WTC11 (cell line): ENCODE data around the gene CTH. TPM values are rescaled to one million over a fixed set of nuclear protein-coding genes. Genes with fewer than 3 reads are reported as not detected.

Experiments
- ATAC-seq: fragments of 200-7000 bp; cut with Tn5 transposase; 2 replicates; pipeline ENCODE4 v1.10.0; 2021; ENCODE audit warnings: mild to moderate bottlenecking, moderate library complexity
- CTCF ChIA-PET: fragments of 300-600 bp; sonication (Branson Sonifier 250); formaldehyde crosslinking; loops from one replicate; lab custom pipeline; 2021; ENCODE audit warnings: antibody characterized with exemption; lab: Charles Lee
- POLR2A ChIA-PET: fragments of 350-600 bp; sonication (Branson Sonifier 250); formaldehyde crosslinking; loops from one replicate; lab custom pipeline; 2021; ENCODE audit warnings: antibody characterized with exemption; lab: Charles Lee
- DNase-seq: peaks from one replicate; pipeline ENCODE4 v3.0.0; 2021; ENCODE audit warnings: low spot score
- H3K27ac Mint-ChIP-seq: 2 replicates; pipeline ENCODE4 v1.8.0; 2021; ENCODE audit warnings: mixed read lengths
- H3K27me3 Mint-ChIP-seq: 2 replicates; pipeline ENCODE4 v1.8.0; 2021; ENCODE audit warnings: low read depth, mild to moderate bottlenecking, moderate library complexity, mixed read lengths
- H3K36me3 Mint-ChIP-seq: 2 replicates; pipeline ENCODE4 v1.8.0; 2021; ENCODE audit warnings: mixed read lengths
- H3K4me1 Mint-ChIP-seq: 2 replicates; pipeline ENCODE4 v1.8.0; 2022; ENCODE audit warnings: mixed read lengths
- H3K4me3 Mint-ChIP-seq: 2 replicates; pipeline ENCODE4 v1.8.0; 2021; ENCODE audit warnings: mild to moderate bottlenecking, moderate library complexity, mixed read lengths
- H3K9me3 Mint-ChIP-seq: 2 replicates; pipeline ENCODE4 v1.8.0; 2021; ENCODE audit warnings: mixed read lengths
- ESRRA ChIP-seq: sonication (generic); formaldehyde crosslinking; IDR thresholded peaks from 2 replicates; pipeline ENCODE4 v1.8.1; 2022; ENCODE audit warnings: mild to moderate bottlenecking, missing genetic modification reagents, borderline replicate concordance
- MXD4 ChIP-seq: fragments of 250-450 bp; sonication (Bioruptor Pico); IDR thresholded peaks from 2 replicates; pipeline ENCODE4 v1.8.0; 2021; ENCODE audit warnings: mild to moderate bottlenecking, moderate library complexity, borderline replicate concordance
- NFE2L1 ChIP-seq: sonication (generic); formaldehyde crosslinking; IDR thresholded peaks from 2 replicates; pipeline ENCODE4 v1.8.1; 2023; ENCODE audit warnings: missing genetic modification reagents
- NR1H2 ChIP-seq: sonication (generic); formaldehyde crosslinking; IDR thresholded peaks from 2 replicates; pipeline ENCODE4 v1.9.0; 2021; ENCODE audit warnings: mild to moderate bottlenecking, moderate library complexity, missing genetic modification reagents
- PRRX2 ChIP-seq: fragments of 250-450 bp; sonication (Bioruptor Pico); IDR thresholded peaks from 2 replicates; pipeline ENCODE4 v1.8.0; 2021; ENCODE audit warnings: mild to moderate bottlenecking
- RORB ChIP-seq: fragments of 250-450 bp; sonication (Bioruptor Pico); IDR thresholded peaks from 2 replicates; pipeline ENCODE4 v1.9.0; 2021; ENCODE audit warnings: mild to moderate bottlenecking
- SMAD4 ChIP-seq: sonication (generic); formaldehyde crosslinking; IDR thresholded peaks from 2 replicates; pipeline ENCODE4 v1.8.0; 2022; ENCODE audit warnings: mild to moderate bottlenecking, missing genetic modification reagents
- SOX15 ChIP-seq: fragments of 250-450 bp; sonication (Bioruptor Pico); IDR thresholded peaks from 2 replicates; pipeline ENCODE4 v1.9.0; 2021; ENCODE audit warnings: mild to moderate bottlenecking
- TEAD4 ChIP-seq: sonication (generic); formaldehyde crosslinking; IDR thresholded peaks from 2 replicates; pipeline ENCODE4 v1.8.0; 2022; ENCODE audit warnings: mild to moderate bottlenecking, missing genetic modification reagents
- USF1 ChIP-seq: sonication (generic); formaldehyde crosslinking; IDR thresholded peaks from 2 replicates; pipeline ENCODE4 v1.8.0; 2022; ENCODE audit warnings: mild to moderate bottlenecking, missing genetic modification reagents
- ZNF219 ChIP-seq: sonication (generic); formaldehyde crosslinking; IDR thresholded peaks from 2 replicates; pipeline ENCODE4 v1.8.0; 2023; ENCODE audit warnings: missing genetic modification reagents, mild to moderate bottlenecking, borderline replicate concordance
- total RNA-seq: library from RNA; stranded (reverse); gene quantifications from 3 replicates; pipeline ENCODE4 v1.2.3, GENCODE V29; 2021
- TF ChIP-seq, protein P1 (sequence below): sonication (generic); formaldehyde crosslinking; IDR thresholded peaks from 2 replicates; pipeline ENCODE4 v1.8.0; 2023; ENCODE audit warnings: missing genetic modification reagents, mild to moderate bottlenecking, borderline replicate concordance
- TF ChIP-seq, protein P2 (sequence below): sonication (generic); formaldehyde crosslinking; IDR thresholded peaks from 2 replicates; pipeline ENCODE4 v1.8.0; 2022; ENCODE audit warnings: mild to moderate bottlenecking, missing genetic modification reagents
- TF ChIP-seq, protein P3 (sequence below): fragments of 250-450 bp; sonication (Bioruptor Pico); conservative IDR thresholded peaks from 2 replicates; pipeline ENCODE4 v1.9.0; 2021; ENCODE audit warnings: mild to moderate bottlenecking
- TF ChIP-seq, protein P4 (sequence below): sonication (generic); formaldehyde crosslinking; IDR thresholded peaks from 2 replicates; pipeline ENCODE4 v1.8.1; 2022; ENCODE audit warnings: mild to moderate bottlenecking, missing genetic modification reagents, moderate library complexity, borderline replicate concordance
- TF ChIP-seq, protein P5 (sequence below): sonication (generic); formaldehyde crosslinking; IDR thresholded peaks from 2 replicates; pipeline ENCODE4 v1.8.0; 2022; ENCODE audit warnings: mild to moderate bottlenecking, missing genetic modification reagents

The CTH gene
- total RNA-seq, 1 experiment from 2014 or later, result 27.8 TPM

- ChIA-PET CTCF (interaction anchor here (3.0 kb wide), 1 partner anchor 55 kb away, joined by 19 read pairs; the partner anchor contains the start of gene ANKRD13C), POLR2A (interaction anchor here (5.4 kb wide), 1 partner anchor 56 kb away, joined by 125 read pairs; the partner anchor contains the start of gene ANKRD13C)
- H3K36me3 Mint-ChIP-seq, result no peaks in the 10 kb centered on the region
- ATAC-seq (no peak), DNase-seq (no peak)
- peaks cover 18% of the 10 kb centered on the region for H3K4me1 Mint-ChIP-seq
- no peak overlapping the region for H3K27ac Mint-ChIP-seq
- TF ChIP-seq MXD4 (CRISPR knock-in tag), result no peak
- no peak for TF ChIP-seq SOX15 (CRISPR knock-in tag)
- TF ChIP-seq NR1H2 (CRISPR knock-in tag), result no peak
- TF ChIP-seq, protein P1, sequence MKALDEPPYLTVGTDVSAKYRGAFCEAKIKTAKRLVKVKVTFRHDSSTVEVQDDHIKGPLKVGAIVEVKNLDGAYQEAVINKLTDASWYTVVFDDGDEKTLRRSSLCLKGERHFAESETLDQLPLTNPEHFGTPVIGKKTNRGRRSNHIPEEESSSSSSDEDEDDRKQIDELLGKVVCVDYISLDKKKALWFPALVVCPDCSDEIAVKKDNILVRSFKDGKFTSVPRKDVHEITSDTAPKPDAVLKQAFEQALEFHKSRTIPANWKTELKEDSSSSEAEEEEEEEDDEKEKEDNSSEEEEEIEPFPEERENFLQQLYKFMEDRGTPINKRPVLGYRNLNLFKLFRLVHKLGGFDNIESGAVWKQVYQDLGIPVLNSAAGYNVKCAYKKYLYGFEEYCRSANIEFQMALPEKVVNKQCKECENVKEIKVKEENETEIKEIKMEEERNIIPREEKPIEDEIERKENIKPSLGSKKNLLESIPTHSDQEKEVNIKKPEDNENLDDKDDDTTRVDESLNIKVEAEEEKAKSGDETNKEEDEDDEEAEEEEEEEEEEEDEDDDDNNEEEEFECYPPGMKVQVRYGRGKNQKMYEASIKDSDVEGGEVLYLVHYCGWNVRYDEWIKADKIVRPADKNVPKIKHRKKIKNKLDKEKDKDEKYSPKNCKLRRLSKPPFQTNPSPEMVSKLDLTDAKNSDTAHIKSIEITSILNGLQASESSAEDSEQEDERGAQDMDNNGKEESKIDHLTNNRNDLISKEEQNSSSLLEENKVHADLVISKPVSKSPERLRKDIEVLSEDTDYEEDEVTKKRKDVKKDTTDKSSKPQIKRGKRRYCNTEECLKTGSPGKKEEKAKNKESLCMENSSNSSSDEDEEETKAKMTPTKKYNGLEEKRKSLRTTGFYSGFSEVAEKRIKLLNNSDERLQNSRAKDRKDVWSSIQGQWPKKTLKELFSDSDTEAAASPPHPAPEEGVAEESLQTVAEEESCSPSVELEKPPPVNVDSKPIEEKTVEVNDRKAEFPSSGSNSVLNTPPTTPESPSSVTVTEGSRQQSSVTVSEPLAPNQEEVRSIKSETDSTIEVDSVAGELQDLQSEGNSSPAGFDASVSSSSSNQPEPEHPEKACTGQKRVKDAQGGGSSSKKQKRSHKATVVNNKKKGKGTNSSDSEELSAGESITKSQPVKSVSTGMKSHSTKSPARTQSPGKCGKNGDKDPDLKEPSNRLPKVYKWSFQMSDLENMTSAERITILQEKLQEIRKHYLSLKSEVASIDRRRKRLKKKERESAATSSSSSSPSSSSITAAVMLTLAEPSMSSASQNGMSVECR, result no peak
- no peak for TF ChIP-seq ZNF219 (CRISPR knock-in tag)
- no peak for TF ChIP-seq PRRX2 (CRISPR knock-in tag)
- TF ChIP-seq, protein P2, sequence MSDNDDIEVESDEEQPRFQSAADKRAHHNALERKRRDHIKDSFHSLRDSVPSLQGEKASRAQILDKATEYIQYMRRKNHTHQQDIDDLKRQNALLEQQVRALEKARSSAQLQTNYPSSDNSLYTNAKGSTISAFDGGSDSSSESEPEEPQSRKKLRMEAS (CRISPR knock-in tag), result no peak
- TF ChIP-seq USF1 (CRISPR knock-in tag), result no peak
- TF ChIP-seq, protein P3, sequence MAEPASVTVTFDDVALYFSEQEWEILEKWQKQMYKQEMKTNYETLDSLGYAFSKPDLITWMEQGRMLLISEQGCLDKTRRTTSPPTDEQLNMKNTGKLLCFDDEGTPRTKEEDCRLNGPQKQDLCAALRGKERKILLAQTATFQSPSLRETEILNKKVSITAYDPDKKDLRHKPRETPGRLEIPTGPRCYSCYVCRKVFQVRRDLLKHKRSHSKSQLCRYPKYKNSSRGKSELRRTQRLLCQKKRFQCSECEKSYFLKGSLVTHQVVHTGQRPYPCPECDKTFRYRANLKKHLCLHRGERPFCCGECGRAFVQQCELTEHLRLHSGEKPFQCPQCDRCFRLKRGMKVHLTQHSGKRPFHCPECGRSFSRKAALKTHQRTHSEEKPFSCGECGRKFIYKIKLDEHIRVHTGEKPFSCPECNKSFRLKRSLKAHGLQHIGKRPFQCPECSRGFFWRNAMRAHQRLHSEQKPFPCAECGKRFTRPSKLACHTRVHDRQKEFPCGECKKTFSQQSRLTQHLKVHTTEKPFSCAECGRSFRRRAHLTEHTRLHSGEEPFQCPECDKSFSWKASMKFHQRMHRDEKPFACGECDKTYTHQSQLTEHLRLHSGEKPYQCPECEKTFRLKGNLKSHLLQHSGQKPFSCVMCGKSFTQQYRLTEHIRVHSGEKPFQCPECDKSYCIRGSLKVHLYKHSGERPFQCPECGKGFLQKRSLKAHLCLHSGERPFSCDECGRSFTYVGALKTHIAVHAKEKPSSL (CRISPR knock-in tag), result no peak
- TF ChIP-seq SMAD4, result no peak
- TF ChIP-seq TEAD4 (CRISPR knock-in tag), result no peak
- no peak for TF ChIP-seq RORB (CRISPR knock-in tag)
- TF ChIP-seq ESRRA (CRISPR knock-in tag), result no peak
- TF ChIP-seq NFE2L1 (CRISPR knock-in tag), result no peak
- TF ChIP-seq, protein P4, sequence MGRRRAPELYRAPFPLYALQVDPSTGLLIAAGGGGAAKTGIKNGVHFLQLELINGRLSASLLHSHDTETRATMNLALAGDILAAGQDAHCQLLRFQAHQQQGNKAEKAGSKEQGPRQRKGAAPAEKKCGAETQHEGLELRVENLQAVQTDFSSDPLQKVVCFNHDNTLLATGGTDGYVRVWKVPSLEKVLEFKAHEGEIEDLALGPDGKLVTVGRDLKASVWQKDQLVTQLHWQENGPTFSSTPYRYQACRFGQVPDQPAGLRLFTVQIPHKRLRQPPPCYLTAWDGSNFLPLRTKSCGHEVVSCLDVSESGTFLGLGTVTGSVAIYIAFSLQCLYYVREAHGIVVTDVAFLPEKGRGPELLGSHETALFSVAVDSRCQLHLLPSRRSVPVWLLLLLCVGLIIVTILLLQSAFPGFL (CRISPR knock-in tag), result no peak
- TF ChIP-seq, protein P5, sequence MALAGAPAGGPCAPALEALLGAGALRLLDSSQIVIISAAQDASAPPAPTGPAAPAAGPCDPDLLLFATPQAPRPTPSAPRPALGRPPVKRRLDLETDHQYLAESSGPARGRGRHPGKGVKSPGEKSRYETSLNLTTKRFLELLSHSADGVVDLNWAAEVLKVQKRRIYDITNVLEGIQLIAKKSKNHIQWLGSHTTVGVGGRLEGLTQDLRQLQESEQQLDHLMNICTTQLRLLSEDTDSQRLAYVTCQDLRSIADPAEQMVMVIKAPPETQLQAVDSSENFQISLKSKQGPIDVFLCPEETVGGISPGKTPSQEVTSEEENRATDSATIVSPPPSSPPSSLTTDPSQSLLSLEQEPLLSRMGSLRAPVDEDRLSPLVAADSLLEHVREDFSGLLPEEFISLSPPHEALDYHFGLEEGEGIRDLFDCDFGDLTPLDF, result no peak
- no peak overlapping the region for H3K4me3 Mint-ChIP-seq
- H3K27me3 Mint-ChIP-seq, result no peaks in the 10 kb centered on the region
- no peaks in the 10 kb centered on the region for H3K9me3 Mint-ChIP-seq
Observed at GRCh38 chr1:70409136-70409535, 1.9 kb upstream of the CTH start.
